RWPE1 (cell line): ENCODE results near the gene IL22RA1.

Experiments
- CTCF ChIA-PET: fragments of 350-600 bp; sonication (Branson Sonifier 250); formaldehyde crosslinking; extraction: SDS; loops from one replicate; lab custom pipeline; 2021; lab: Yijun Ruan, JAX
- POLR2A ChIA-PET: fragments of 400-600 bp; formaldehyde crosslinking; extraction: SDS; loops from one replicate; lab custom pipeline; 2020; ENCODE audit warnings: antibody characterized with exemption; ENCODE audit not compliant: low non-redundant PET; lab: Yijun Ruan, JAX
- DNase-seq: peaks from one replicate; pipeline ENCODE4 v3.0.0; 2012; ENCODE audit warnings: low spot score
- H3K27ac ChIP-seq: fragments of 450-650 bp; 2 replicates; pipeline ENCODE4 v1.5.1; 2017
- CTCF ChIP-seq: fragments of 450-650 bp; conservative IDR thresholded peaks from 2 replicates; pipeline ENCODE4 v1.5.1; 2017; ENCODE audit warnings: low read depth, mild to moderate bottlenecking

IL22RA1 gene

DNA sequence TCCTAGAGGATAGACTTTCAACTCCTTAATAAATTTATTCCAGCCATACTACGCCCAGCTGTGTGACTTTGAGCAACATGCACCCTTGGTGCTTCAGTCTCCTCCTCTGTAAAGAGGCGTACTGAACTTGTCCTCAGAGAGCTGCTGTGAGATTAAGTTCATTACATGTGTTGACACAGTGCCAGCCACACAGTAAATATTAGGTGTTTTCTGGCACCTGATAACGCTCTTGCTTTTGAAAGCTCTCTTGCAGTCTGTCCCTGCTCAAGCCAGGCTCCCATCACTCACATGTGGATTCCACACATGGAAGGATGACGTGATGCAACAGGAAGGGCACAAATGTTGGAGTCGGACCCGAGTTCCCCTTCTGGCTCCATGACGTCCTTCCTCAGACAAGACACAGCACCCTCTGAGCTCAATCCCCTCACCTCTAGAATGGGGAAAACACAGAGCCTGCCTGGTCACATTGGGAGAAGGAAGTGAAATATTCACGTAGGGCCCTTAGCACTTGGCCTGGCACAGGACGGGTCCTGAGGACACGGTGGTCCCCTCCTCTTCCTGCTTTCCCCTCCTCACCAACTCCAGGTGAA is 36.4 kb upstream of the IL22RA1 start:
- H3K27ac ChIP-seq: no peak overlapping the region
- no peak for TF ChIP-seq CTCF
- CTCF ChIA-PET: interaction anchor here (0.7 to 1.0 kb wide), 2 partner anchors 25 to 68 kb away, joined by 3 read pairs; no protein-coding TSS in a partner anchor
- DNase-seq: no peak
- POLR2A ChIA-PET: interaction anchor here (0.7 kb wide), 1 partner anchor 99 kb away, joined by 9 read pairs; no protein-coding TSS in a partner anchor

- CTCF ChIA-PET: interaction anchor here (0.5 to 1.0 kb wide), 3 partner anchors 68 to 192 kb away, joined by 3 read pairs; no protein-coding TSS in a partner anchor
- no peak for DNase-seq
- TF ChIP-seq CTCF: no peak
- POLR2A ChIA-PET: no interaction called here
- no peak overlapping the region for H3K27ac ChIP-seq
Measured at GRCh38 chr1:24178407-24178806, 35.5 kb upstream of the IL22RA1 start.

DNA sequence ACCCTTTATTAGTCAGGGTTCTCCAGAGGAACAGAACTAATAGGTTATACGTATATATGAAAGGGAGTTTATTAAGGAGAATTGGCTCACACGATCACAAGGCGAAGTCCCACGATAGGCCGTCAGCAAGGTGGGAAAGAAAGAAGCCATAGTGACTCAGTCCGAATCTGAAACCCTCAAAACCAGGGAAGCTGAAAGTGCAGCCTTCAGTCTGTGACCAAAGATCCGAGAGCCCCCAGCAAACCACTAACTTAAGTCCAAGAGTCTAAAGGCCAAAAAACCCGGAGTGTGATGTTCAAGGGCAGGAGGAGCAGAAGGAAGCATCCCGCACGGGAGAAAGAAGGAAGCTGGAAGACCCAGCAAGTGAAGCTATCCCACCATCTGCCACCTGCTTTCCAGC is 34.2 kb upstream of the IL22RA1 start:
- H3K27ac ChIP-seq: no peak overlapping the region
- no peak for TF ChIP-seq CTCF
- ChIA-PET POLR2A (no interaction called here), CTCF (no interaction called here)
- DNase-seq: no peak

DNA sequence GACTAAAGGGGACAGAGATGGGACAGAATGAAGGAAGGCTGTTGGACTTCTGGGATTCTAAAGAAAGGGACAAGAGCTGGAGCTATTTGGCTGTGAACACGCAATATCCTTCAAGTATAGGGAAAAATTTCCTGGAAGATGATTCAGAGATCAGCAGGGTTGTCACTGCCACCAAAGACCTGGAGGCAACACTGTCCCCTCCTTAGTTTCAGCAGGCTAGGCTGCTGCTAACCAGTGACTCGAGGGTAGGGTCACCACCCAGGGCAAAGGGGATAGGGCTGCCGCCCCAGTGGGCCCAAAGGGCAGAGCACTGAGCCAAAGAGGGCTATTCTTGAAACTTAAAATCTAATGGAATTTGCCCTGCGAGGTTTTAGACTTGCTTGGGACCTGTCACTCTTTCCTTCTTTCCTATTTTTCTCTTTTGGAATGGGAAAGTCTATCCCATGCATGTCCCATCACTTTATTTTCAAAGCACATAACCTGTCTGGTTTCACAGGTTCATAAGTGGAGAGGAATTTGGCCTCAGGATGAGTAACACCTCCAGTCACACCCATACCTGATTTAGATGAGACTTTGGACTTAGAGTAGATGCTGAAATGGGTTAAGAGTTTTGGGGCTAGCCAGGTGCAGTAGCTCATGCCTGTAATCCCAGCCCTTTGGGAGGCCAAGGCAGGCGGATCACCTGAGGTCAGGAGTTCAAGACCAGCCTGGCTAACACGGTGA is 32.3 kb upstream of the IL22RA1 start:
- CTCF ChIA-PET: interaction anchor here (0.6 kb wide), 1 partner anchor 14 kb away, joined by 3 read pairs; no protein-coding TSS in a partner anchor
- H3K27ac ChIP-seq: no peak overlapping the region
- no peak for DNase-seq
- POLR2A ChIA-PET: no interaction called here
- TF ChIP-seq CTCF: no peak

DNA sequence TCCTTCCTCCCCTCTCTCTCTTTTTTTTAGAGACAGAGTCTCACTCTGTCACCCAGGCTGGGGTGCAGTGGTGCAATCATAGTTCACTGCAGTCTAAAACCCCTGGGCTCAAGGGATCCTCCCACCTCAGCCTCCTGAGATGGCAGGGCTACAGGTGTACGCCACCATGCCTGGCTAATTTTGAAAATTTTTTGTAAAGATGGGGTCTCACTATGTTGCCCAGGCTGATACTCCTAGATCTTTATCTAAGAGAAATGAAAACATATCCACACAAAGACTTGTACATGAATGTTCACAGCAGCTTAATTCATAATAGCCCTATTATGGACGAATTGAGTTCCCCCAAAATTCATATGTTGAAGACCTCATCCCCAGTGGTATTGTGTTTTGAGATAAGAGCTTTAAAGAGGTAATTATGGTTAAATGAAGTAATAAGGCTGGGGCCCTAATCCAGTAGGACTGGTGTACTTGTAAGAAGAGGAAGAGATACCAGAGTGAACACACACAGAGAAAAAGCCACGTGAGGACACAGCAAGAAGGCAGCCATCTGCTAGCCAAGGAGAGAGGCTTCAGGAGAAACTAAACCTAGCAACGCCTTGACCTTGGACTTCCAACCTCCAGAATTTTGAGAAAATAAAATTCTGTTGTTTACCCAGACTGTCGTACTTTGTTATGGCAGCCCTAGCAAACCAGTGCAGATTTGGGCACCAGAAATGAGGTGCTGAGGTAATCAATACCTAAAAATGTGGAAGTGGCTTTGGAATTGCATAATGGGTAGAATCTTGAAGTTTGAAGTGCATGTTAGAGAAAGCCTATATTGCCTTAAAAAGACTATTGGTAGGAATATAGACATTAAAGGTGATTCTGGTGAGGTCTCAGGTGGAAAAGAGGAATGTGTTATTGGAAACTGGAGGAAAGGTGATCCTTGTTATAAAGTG is 31.0 kb upstream of the IL22RA1 start:
- H3K27ac ChIP-seq: no peak overlapping the region
- TF ChIP-seq CTCF: no peak
- no peak for DNase-seq
- CTCF ChIA-PET: no interaction called here
- POLR2A ChIA-PET: no interaction called here

GRCh38 chr1:24172598-24172997 is 29.7 kb upstream of the IL22RA1 start:
- no peak overlapping the region for H3K27ac ChIP-seq
- ChIA-PET POLR2A (no interaction called here), CTCF (no interaction called here)
- no peak for TF ChIP-seq CTCF
- DNase-seq: no peak
